ENCODE measurements around the gene TSPAN32. TPM values are rescaled to one million over a fixed set of nuclear protein-coding genes. Genes with fewer than 3 reads are reported as not detected.

Gene TSPAN32
- total RNA-seq, 4 donors from 2014 or later, result 0.19 to 6.4 (median 2.7) TPM

- no peak for TF ChIP-seq CTCF (IDR thresholded peaks at IDR 0.05)
- peak; percentile 19 for DNase-seq (ENCODE audit: low spot score)
- no peak for ATAC-seq (ENCODE audit: low FRiP score)
Measured at GRCh38 chr11:2315395-2316168, 13.8 kb downstream of the TSPAN32 start.

DNA sequence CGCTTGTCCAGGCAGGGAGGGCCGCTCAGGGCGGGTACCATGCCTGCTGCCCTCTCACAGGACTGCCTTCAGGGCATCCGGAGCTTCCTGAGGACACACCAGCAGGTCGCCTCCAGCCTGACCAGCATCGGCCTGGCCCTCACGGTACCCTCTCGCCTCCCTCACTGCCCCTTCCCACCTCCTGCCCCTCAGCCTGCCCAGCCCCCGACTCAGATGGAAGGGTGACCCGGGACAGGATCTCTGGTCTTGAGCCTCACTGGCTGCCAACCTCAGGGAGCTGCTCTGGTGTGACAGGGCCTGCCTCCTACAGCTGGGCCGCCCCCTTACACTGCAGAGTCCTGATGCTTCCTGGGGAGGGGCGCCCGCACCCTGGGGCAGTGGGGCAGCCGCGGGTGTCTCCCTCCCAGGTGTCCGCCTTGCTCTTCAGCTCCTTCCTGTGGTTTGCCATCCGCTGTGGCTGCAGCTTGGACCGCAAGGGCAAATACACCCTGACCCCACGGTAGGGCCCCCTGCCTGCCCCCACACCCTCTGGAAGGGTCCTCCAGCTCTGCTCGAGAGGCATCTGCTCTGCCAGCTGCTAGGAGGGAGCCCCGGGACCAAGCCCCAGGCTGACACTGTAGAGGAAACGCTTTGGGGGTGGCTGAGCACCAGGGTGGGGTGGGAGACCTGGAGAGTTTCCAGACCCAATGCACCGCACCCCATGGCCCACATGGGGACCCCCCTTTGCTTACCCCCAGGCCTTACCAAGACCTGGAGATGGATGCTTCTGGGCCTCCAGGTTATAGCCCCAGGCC is 14.6 kb downstream of the TSPAN32 start:
- ATAC-seq (ENCODE audit: low FRiP score) (no peak), DNase-seq (ENCODE audit: low spot score) (peak; percentile 9)

DNA sequence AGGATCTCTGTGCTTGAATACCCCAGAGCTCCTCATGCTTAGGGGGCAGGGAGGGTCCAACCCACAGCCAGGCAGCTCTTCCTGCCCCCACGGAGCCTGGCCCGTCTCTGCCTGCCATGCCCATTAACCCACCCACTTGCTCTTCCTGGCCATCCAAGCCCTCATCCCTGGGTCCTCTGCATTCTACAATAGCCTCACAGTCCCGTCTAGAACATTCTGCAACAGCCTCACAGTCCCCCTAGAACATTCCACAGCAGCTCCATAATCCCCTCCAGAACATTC is 15.1 kb downstream of the TSPAN32 start:
- no peak for TF ChIP-seq CTCF (IDR thresholded peaks at IDR 0.05)
- no peak for DNase-seq (ENCODE audit: low spot score)
- ATAC-seq (ENCODE audit: low FRiP score), result no peak

More for the DNA sequence above, 14.6 kb downstream of the TSPAN32 start:
- TF ChIP-seq CTCF (IDR thresholded peaks at IDR 0.05), result no peak

GRCh38 chr11:2317354-2318050 is 15.7 kb downstream of the TSPAN32 start:
- DNase-seq (ENCODE audit: low spot score) (peak; percentile 13), ATAC-seq (ENCODE audit: low FRiP score) (no peak)
- TF ChIP-seq CTCF (IDR thresholded peaks at IDR 0.05), result no peak

GRCh38 chr11:2318123-2318522 is 16.3 kb downstream of the TSPAN32 start:
- DNase-seq (ENCODE audit: low spot score) (peak; percentile 6), ATAC-seq (ENCODE audit: low FRiP score) (no peak)
- no peak for TF ChIP-seq CTCF (IDR thresholded peaks at IDR 0.05)

DNA sequence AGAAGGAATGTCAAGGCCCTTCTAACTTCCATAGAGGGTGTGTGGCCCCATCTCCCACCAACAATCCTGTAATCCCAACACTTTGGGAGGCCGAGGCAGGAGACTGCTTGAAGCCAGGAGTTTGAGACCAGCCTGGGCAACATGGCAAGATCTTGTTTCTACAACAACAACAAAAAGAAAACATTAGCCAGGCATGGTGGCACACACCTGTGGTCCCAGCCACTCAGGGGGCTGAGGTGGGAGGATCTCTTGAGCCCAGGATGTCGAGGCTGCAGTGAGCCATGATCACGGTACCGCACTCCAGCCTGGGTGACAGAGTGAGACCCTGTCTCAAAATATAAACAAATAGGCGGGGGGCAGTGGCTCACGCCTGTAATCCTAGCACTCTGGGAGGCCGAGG is 16.9 kb downstream of the TSPAN32 start:
- DNase-seq (ENCODE audit: low spot score), result peak; percentile 21
- no peak for ATAC-seq (ENCODE audit: low FRiP score)
- TF ChIP-seq CTCF (IDR thresholded peaks at IDR 0.05), result no peak

Measured in omental fat pad (tissue), 4 donors.